ENCODE measurements around the gene VIL1. TPM values are rescaled to one million over a fixed set of nuclear protein-coding genes. Genes with fewer than 3 reads are reported as not detected.

VIL1 gene
- total and polyA plus RNA-seq, 2 of the 13 experiments (the other 11 are each of a cell fraction or from before 2014, with no cell fraction given), result 287 to 301 TPM

GRCh38 chr2:218397820-218398436, 21.0 kb upstream of the VIL1 start (continued):
- no peak for TF ChIP-seq ZNF143 (CRISPR knock-in tag; IDR thresholded peaks at IDR 0.05)
- TF ChIP-seq NR2F6 (IDR thresholded peaks at IDR 0.05), result peak; percentile 93
- peak; percentile 91 for TF ChIP-seq NR2F6 (CRISPR knock-in tag; IDR thresholded peaks at IDR 0.05)
- TF ChIP-seq STAG1 (CRISPR knock-in tag; IDR thresholded peaks at IDR 0.05), result peak; percentile 19; the same call in 1 of the 2 replicates
- TF ChIP-seq ZNF160 (CRISPR knock-in tag; IDR thresholded peaks at IDR 0.05), result peak; percentile 76; the same call in 1 of the 2 replicates
- no peak for TF ChIP-seq JARID2 (CRISPR knock-in tag; IDR thresholded peaks at IDR 0.05; ENCODE audit: insufficient replicate concordance)
- 0 out of 2 replicates have a peak, but pooled peaks have one; percentile 8 for TF ChIP-seq ZNF138 (CRISPR knock-in tag; IDR thresholded peaks at IDR 0.05; ENCODE audit: low read depth)
- TF ChIP-seq ZNF879 (CRISPR knock-in tag; IDR thresholded peaks at IDR 0.05), result no peak; the same call in 1 of the 2 replicates
- peak; percentile 78; the same call in 1 of the 2 replicates for TF ChIP-seq KLF6 (CRISPR knock-in tag; IDR thresholded peaks at IDR 0.05)
- no peak for TF ChIP-seq FOSL1 (CRISPR knock-in tag; IDR thresholded peaks at IDR 0.05; ENCODE audit: borderline replicate concordance)
- no peak; the same call in 1 of the 2 replicates for TF ChIP-seq ZKSCAN5 (CRISPR knock-in tag; IDR thresholded peaks at IDR 0.05)
- no peak for TF ChIP-seq EHMT2 (IDR thresholded peaks at IDR 0.05; ENCODE audit: borderline replicate concordance, low read depth, low read length)
- TF ChIP-seq NKX3-1 (CRISPR knock-in tag; IDR thresholded peaks at IDR 0.05), result peak; percentile 93
- TF ChIP-seq ZNF883 (CRISPR knock-in tag; IDR thresholded peaks at IDR 0.05; ENCODE audit: not compliant biosample characterization), result peak; percentile 17
- no peak for TF ChIP-seq MTF1 (CRISPR knock-in tag; IDR thresholded peaks at IDR 0.05)
- TF ChIP-seq, protein P1, sequence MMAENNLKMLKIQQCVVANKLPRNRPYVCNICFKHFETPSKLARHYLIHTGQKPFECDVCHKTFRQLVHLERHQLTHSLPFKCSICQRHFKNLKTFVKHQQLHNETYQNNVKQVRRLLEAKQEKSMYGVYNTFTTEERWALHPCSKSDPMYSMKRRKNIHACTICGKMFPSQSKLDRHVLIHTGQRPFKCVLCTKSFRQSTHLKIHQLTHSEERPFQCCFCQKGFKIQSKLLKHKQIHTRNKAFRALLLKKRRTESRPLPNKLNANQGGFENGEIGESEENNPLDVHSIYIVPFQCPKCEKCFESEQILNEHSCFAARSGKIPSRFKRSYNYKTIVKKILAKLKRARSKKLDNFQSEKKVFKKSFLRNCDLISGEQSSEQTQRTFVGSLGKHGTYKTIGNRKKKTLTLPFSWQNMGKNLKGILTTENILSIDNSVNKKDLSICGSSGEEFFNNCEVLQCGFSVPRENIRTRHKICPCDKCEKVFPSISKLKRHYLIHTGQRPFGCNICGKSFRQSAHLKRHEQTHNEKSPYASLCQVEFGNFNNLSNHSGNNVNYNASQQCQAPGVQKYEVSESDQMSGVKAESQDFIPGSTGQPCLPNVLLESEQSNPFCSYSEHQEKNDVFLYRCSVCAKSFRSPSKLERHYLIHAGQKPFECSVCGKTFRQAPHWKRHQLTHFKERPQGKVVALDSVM (CRISPR knock-in tag; IDR thresholded peaks at IDR 0.05), result no peak
- peak; percentile 91 for TF ChIP-seq POLR2AphosphoS5 (IDR thresholded peaks at IDR 0.05; ENCODE audit: low read depth, low read length)
- no peak for TF ChIP-seq CREB1 (IDR thresholded peaks at IDR 0.05)
- TF ChIP-seq CREB1 (CRISPR knock-in tag; IDR thresholded peaks at IDR 0.05), result no peak
- no peak for TF ChIP-seq ZNF550 (CRISPR knock-in tag; IDR thresholded peaks at IDR 0.05; ENCODE audit: borderline replicate concordance)
- TF ChIP-seq ZNF563 (CRISPR knock-in tag; IDR thresholded peaks at IDR 0.05), result peak; percentile 92
- peak; percentile 81 for TF ChIP-seq IRF2 (CRISPR knock-in tag; IDR thresholded peaks at IDR 0.05)
- TF ChIP-seq SMAD9 (CRISPR knock-in tag; IDR thresholded peaks at IDR 0.05), result no peak
- TF ChIP-seq, protein P2, sequence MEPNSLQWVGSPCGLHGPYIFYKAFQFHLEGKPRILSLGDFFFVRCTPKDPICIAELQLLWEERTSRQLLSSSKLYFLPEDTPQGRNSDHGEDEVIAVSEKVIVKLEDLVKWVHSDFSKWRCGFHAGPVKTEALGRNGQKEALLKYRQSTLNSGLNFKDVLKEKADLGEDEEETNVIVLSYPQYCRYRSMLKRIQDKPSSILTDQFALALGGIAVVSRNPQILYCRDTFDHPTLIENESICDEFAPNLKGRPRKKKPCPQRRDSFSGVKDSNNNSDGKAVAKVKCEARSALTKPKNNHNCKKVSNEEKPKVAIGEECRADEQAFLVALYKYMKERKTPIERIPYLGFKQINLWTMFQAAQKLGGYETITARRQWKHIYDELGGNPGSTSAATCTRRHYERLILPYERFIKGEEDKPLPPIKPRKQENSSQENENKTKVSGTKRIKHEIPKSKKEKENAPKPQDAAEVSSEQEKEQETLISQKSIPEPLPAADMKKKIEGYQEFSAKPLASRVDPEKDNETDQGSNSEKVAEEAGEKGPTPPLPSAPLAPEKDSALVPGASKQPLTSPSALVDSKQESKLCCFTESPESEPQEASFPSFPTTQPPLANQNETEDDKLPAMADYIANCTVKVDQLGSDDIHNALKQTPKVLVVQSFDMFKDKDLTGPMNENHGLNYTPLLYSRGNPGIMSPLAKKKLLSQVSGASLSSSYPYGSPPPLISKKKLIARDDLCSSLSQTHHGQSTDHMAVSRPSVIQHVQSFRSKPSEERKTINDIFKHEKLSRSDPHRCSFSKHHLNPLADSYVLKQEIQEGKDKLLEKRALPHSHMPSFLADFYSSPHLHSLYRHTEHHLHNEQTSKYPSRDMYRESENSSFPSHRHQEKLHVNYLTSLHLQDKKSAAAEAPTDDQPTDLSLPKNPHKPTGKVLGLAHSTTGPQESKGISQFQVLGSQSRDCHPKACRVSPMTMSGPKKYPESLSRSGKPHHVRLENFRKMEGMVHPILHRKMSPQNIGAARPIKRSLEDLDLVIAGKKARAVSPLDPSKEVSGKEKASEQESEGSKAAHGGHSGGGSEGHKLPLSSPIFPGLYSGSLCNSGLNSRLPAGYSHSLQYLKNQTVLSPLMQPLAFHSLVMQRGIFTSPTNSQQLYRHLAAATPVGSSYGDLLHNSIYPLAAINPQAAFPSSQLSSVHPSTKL (CRISPR knock-in tag; IDR thresholded peaks at IDR 0.05), result peak; percentile 72
- peak; percentile 94 for TF ChIP-seq PHF21A (CRISPR knock-in tag; IDR thresholded peaks at IDR 0.05)
- 0 out of 2 replicates have a peak, but pooled peaks have one; percentile 75 for TF ChIP-seq SMAD1 (CRISPR knock-in tag; IDR thresholded peaks at IDR 0.05; ENCODE audit: borderline replicate concordance, low read depth)

Data from HepG2 (cell line).